HG03135 (cell line): Measurements from ENCODE around the gene ANKRD66.
"Not testable (repeated sequence)": the region's sequence is repeated elsewhere in the genome, so short reads cannot be mapped to it uniquely, and the experiment has no call there.

Experiments used
- ATAC-seq: cut with Tn5 transposase; IDR thresholded peaks from one replicate; pipeline ENCODE4 v1.9.1; 2021; ENCODE audit warnings: mild to moderate bottlenecking, moderate library complexity; ENCODE audit not compliant: unreplicated experiment

ANKRD66 gene

GRCh38 chr6:46746696-46747095, at the start of gene ANKRD66:
TSS of gene ANKRD66 (plus strand) at chr6:46746933. CDS start at chr6:46751949, 5,016 bp downstream.
- ATAC-seq: no peak

GRCh38 chr6:46699970-46700369, 46.8 kb upstream of the ANKRD66 start:
- ATAC-seq: no peak

- no peak for ATAC-seq
These were observed 42.2 kb upstream of the ANKRD66 start for GRCh38 chr6:46704562-46704961.

- ATAC-seq: no peak
These were observed 40.3 kb upstream of the ANKRD66 start for GRCh38 chr6:46706464-46706863.

GRCh38 chr6:46711491-46711890, 35.2 kb upstream of the ANKRD66 start:
- ATAC-seq: no peak

- no peak for ATAC-seq
These were observed 31.6 kb upstream of the ANKRD66 start for GRCh38 chr6:46715141-46715540.

- ATAC-seq: no peak
These were observed 27.6 kb upstream of the ANKRD66 start for GRCh38 chr6:46719099-46719498.

GRCh38 chr6:46720401-46720800, 26.3 kb upstream of the ANKRD66 start:
- ATAC-seq: no peak

GRCh38 chr6:46729787-46730326, 16.9 kb upstream of the ANKRD66 start:
- ATAC-seq: no peak

- ATAC-seq: no peak
These were observed 15.7 kb upstream of the ANKRD66 start for GRCh38 chr6:46730921-46731461.

- ATAC-seq: no peak
These were observed 13.4 kb upstream of the ANKRD66 start for GRCh38 chr6:46733341-46733801.

GRCh38 chr6:46734867-46735719, 11.6 kb upstream of the ANKRD66 start, which contains the start of gene PLA2G7:
TSS of gene PLA2G7 (minus strand) at chr6:46735375. CDS start at chr6:46722891, 12,484 bp downstream.
- ATAC-seq: no peak

- ATAC-seq: no peak
These were observed 11.1 kb upstream of the ANKRD66 start for GRCh38 chr6:46735720-46736031.

GRCh38 chr6:46736906-46737305, 9.8 kb upstream of the ANKRD66 start:
- no peak for ATAC-seq

GRCh38 chr6:46741482-46741881, 5.3 kb upstream of the ANKRD66 start:
- no peak for ATAC-seq

- ATAC-seq: no peak
These were observed 4.8 kb upstream of the ANKRD66 start for GRCh38 chr6:46741910-46742309.

- no peak for ATAC-seq
These were observed 3.1 kb upstream of the ANKRD66 start for GRCh38 chr6:46743425-46744158.

- ATAC-seq: not testable (repeated sequence)
These were observed 2.5 kb upstream of the ANKRD66 start for GRCh38 chr6:46744159-46744725.

- ATAC-seq: no peak
These were observed 760 bp upstream of the ANKRD66 start for GRCh38 chr6:46745973-46746372.

GRCh38 chr6:46748940-46749503, 2.3 kb downstream of the ANKRD66 start:
- no peak for ATAC-seq

- no peak for ATAC-seq
These were observed 3.0 kb downstream of the ANKRD66 start for GRCh38 chr6:46749731-46750130.
